Skeletal muscle satellite cell (primary cell): ENCODE measurements around the gene PGLYRP2.

Experiments
- H3K27me3 ChIP-seq: 2 replicates; pipeline ENCODE4 v1.7.0; 2013; ENCODE audit warnings: low read length; ENCODE audit not compliant: control insufficient read depth, insufficient read depth
- H3K36me3 ChIP-seq: 2 replicates; pipeline ENCODE4 v1.7.0; 2013; ENCODE audit warnings: mild to moderate bottlenecking, control low read depth, low read length; ENCODE audit not compliant: insufficient read depth
- H3K4me1 ChIP-seq: 2 replicates; pipeline ENCODE4 v1.7.0; 2013; ENCODE audit warnings: low read length; ENCODE audit not compliant: control insufficient read depth, insufficient read depth
- H3K4me2 ChIP-seq: 2 replicates; pipeline ENCODE4 v1.7.0; 2013; ENCODE audit warnings: mild to moderate bottlenecking, low read length
- H3K4me3 ChIP-seq: 2 replicates; pipeline ENCODE4 v1.7.0; 2013; ENCODE audit warnings: low read length
- H3K9ac ChIP-seq: 2 replicates; pipeline ENCODE4 v1.7.0; 2013; ENCODE audit warnings: mild to moderate bottlenecking, low read depth, low read length, moderate library complexity
- H3K9me3 ChIP-seq: replicated peaks from 2 replicates; pipeline ENCODE4 v1.7.0; 2013; ENCODE audit warnings: mild to moderate bottlenecking, control low read depth, low read length

Gene PGLYRP2

GRCh38 chr19:15449620-15450527, 29.4 kb downstream of the PGLYRP2 start, which contains the start of gene WIZ:
TSS of gene WIZ (minus strand) at chr19:15449956. CDS start at chr19:15448307, 1,649 bp downstream.
- no peaks in the 10 kb centered on the region for H3K9me3 ChIP-seq
- peak within 1 kb of the TSS; percentile 71 for H3K4me3 ChIP-seq
- H3K27me3 ChIP-seq: peaks cover 4% of the 10 kb centered on the region
- no peaks in the 10 kb centered on the region for H3K36me3 ChIP-seq
- H3K4me1 ChIP-seq: peaks cover 18% of the 10 kb centered on the region
- H3K4me2 ChIP-seq: peak within 1 kb of the TSS; percentile 87
- peak within 1 kb of the TSS; percentile 71 for H3K9ac ChIP-seq

GRCh38 chr19:15448778-15449619, 30.3 kb downstream of the PGLYRP2 start:
- Histone ChIP-seq H3K4me2 (peak overlapping the region; percentile 87), H3K4me3 (peak overlapping the region; percentile 71), H3K27me3 (peaks cover 4% of the 10 kb centered on the region), H3K4me1 (peaks cover 18% of the 10 kb centered on the region), H3K9me3 (no peaks in the 10 kb centered on the region), H3K9ac (peak overlapping the region; percentile 57), H3K36me3 (no peaks in the 10 kb centered on the region)

GRCh38 chr19:15448044-15448777, 31.1 kb downstream of the PGLYRP2 start:
- Histone ChIP-seq H3K9me3 (no peaks in the 10 kb centered on the region), H3K4me3 (no peak overlapping the region), H3K4me2 (no peak overlapping the region), H3K9ac (no peak overlapping the region), H3K4me1 (peaks cover 16% of the 10 kb centered on the region), H3K36me3 (no peaks in the 10 kb centered on the region), H3K27me3 (peaks cover 11% of the 10 kb centered on the region)

- Histone ChIP-seq H3K4me3 (no peak overlapping the region), H3K9me3 (no peaks in the 10 kb centered on the region), H3K36me3 (no peaks in the 10 kb centered on the region), H3K27me3 (peaks cover 11% of the 10 kb centered on the region), H3K4me1 (peaks cover 8% of the 10 kb centered on the region), H3K9ac (no peak overlapping the region), H3K4me2 (no peak overlapping the region)
These were observed 32.2 kb downstream of the PGLYRP2 start for GRCh38 chr19:15447057-15447456.

- Histone ChIP-seq H3K9me3 (no peaks in the 10 kb centered on the region), H3K4me2 (no peak overlapping the region), H3K4me3 (no peak overlapping the region), H3K4me1 (peaks cover 8% of the 10 kb centered on the region), H3K36me3 (no peaks in the 10 kb centered on the region), H3K27me3 (peaks cover 16% of the 10 kb centered on the region), H3K9ac (no peak overlapping the region)
These were observed 33.4 kb downstream of the PGLYRP2 start for GRCh38 chr19:15445807-15446376.

- no peaks in the 10 kb centered on the region for H3K36me3 ChIP-seq
- H3K9me3 ChIP-seq: no peaks in the 10 kb centered on the region
- peaks cover 7% of the 10 kb centered on the region for H3K4me1 ChIP-seq
- peaks cover 21% of the 10 kb centered on the region for H3K27me3 ChIP-seq
- no peak overlapping the region for H3K4me2 ChIP-seq
- H3K4me3 ChIP-seq: no peak overlapping the region
- H3K9ac ChIP-seq: no peak overlapping the region
These were observed 34.1 kb downstream of the PGLYRP2 start for GRCh38 chr19:15445227-15445605.

- H3K27me3 ChIP-seq: peaks cover 27% of the 10 kb centered on the region
- H3K9ac ChIP-seq: no peak overlapping the region
- H3K36me3 ChIP-seq: no peaks in the 10 kb centered on the region
- peaks cover 6% of the 10 kb centered on the region for H3K4me1 ChIP-seq
- H3K4me2 ChIP-seq: no peak overlapping the region
- H3K4me3 ChIP-seq: no peak overlapping the region
- H3K9me3 ChIP-seq: no peaks in the 10 kb centered on the region
These were observed 34.6 kb downstream of the PGLYRP2 start for GRCh38 chr19:15444505-15445226.

GRCh38 chr19:15443838-15444237, 35.5 kb downstream of the PGLYRP2 start:
- peaks cover 2% of the 10 kb centered on the region for H3K4me1 ChIP-seq

GRCh38 chr19:15443325-15443724, 36.0 kb downstream of the PGLYRP2 start:
- Histone ChIP-seq H3K4me1 (no peaks in the 10 kb centered on the region), H3K4me3 (no peak overlapping the region), H3K36me3 (no peaks in the 10 kb centered on the region), H3K27me3 (peaks cover 35% of the 10 kb centered on the region), H3K9ac (no peak overlapping the region), H3K9me3 (no peaks in the 10 kb centered on the region), H3K4me2 (no peak overlapping the region)

More at GRCh38 chr19:15443838-15444237, 35.5 kb downstream of the PGLYRP2 start:
- Histone ChIP-seq H3K4me3 (no peak overlapping the region), H3K27me3 (peaks cover 35% of the 10 kb centered on the region), H3K36me3 (no peaks in the 10 kb centered on the region), H3K4me2 (no peak overlapping the region), H3K9me3 (no peaks in the 10 kb centered on the region), H3K9ac (no peak overlapping the region)

GRCh38 chr19:15442142-15442920, 37.0 kb downstream of the PGLYRP2 start:
- Histone ChIP-seq H3K4me1 (no peaks in the 10 kb centered on the region), H3K9ac (no peak overlapping the region), H3K36me3 (no peaks in the 10 kb centered on the region), H3K4me2 (no peak overlapping the region), H3K27me3 (peaks cover 35% of the 10 kb centered on the region), H3K9me3 (no peaks in the 10 kb centered on the region), H3K4me3 (no peak overlapping the region)
